ENCODE measurements around the gene PGP. TPM values are rescaled to one million over a fixed set of nuclear protein-coding genes. Genes with fewer than 3 reads are reported as not detected.

The PGP gene
- total and polyA plus RNA-seq, 4 donors, result 3.4 to 9.9 (median 6.3) TPM

DNA sequence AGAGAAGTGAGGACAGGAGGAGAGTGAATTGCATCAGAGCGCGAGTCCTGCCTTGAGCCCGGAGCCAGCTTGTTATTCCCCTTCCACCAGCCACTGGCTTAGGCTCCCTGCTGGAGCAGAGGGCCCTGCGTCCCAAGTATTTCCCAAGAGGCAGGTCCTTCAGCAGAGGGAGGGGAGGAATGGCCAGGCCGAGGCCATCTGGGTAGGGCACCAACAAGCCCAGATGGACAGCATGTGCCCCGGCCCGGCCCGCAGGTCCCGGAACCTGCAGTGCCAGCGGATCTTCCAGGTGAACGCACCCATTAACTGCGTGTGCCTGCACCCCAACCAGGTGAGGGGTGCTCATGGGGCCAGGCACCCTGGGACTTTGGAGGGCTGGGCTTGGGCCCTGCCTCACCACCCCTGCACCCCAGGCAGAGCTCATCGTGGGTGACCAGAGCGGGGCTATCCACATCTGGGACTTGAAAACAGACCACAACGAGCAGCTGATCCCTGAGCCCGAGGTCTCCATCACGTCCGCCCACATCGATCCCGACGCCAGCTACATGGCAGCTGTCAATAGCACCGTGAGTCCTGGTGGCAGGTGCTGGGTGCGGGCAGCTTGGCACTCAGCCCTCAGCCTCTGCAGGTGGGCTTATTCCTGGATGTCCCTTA lies 7.7 kb downstream of the PGP start:
- Histone ChIP-seq H3K27ac (ENCODE audit: low read depth in 1 of 2, low read length in 2 of 2) (no peak overlapping the region), H3K4me3 (ENCODE audit: low read depth in 1 of 3, low read length in 3 of 3) (no peak overlapping the region), H3K27me3 (ENCODE audit: control insufficient read depth in 4 of 4, insufficient read depth in 4 of 4, low read length in 3 of 4) (no peaks in the 10 kb centered on the region), H3K9ac (ENCODE audit: low read depth in 1 of 2, low read length in 2 of 2) (no peak overlapping the region), H3K4me1 (ENCODE audit: control insufficient read depth in 4 of 4, insufficient read depth in 4 of 4, low read length in 3 of 4) (peaks cover 4 to 19% (median 10%) of the 10 kb centered on the region in 4 donors), H3K36me3 (ENCODE audit: control insufficient read depth in 4 of 4, insufficient read depth in 3 of 4, low read depth in 1 of 4, low read length in 3 of 4) (peaks cover 0 to 21% (median 6%) of the 10 kb centered on the region in 4 donors), H3K9me3 (ENCODE audit: control insufficient read depth in 4 of 4, low read length in 3 of 4) (no peaks in the 10 kb centered on the region)
- WGBS, result 95% methylated on average over 23 of the region's 23 CpGs
- TF ChIP-seq FOXA2 (IDR thresholded peaks at IDR 0.05), result no peak
- no peak for DNase-seq (ENCODE audit: low spot score)

DNA sequence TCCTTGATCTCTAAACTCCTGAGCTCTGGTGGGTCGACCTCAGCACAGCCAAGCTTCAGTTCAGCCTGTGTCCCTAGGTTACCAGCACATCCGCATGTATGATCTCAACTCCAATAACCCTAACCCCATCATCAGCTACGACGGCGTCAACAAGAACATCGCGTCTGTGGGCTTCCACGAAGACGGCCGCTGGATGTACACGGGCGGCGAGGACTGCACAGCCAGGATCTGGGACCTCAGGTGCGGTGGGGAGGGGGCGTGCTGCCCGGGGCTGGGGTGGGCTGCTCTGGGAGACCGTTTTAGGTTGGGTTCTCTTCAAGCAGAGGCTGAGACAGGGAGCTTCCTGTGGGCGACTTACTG lies 8.2 kb downstream of the PGP start:
- 84% methylated on average over 18 of the region's 18 CpGs for WGBS
- Histone ChIP-seq H3K36me3 (ENCODE audit: control insufficient read depth in 4 of 4, insufficient read depth in 3 of 4, low read depth in 1 of 4, low read length in 3 of 4) (peaks cover 0 to 21% (median 6%) of the 10 kb centered on the region in 4 donors), H3K9ac (ENCODE audit: low read depth in 1 of 2, low read length in 2 of 2) (peak overlapping the region in 1 of 2 donors; percentile 74), H3K27ac (ENCODE audit: low read depth in 1 of 2, low read length in 2 of 2) (peak overlapping the region; percentile 80 to 98), H3K9me3 (ENCODE audit: control insufficient read depth in 4 of 4, low read length in 3 of 4) (no peaks in the 10 kb centered on the region), H3K27me3 (ENCODE audit: control insufficient read depth in 4 of 4, insufficient read depth in 4 of 4, low read length in 3 of 4) (no peaks in the 10 kb centered on the region), H3K4me3 (ENCODE audit: low read depth in 1 of 3, low read length in 3 of 3) (peak overlapping the region in 2 of 3 donors; percentile 50 to 76), H3K4me1 (ENCODE audit: control insufficient read depth in 4 of 4, insufficient read depth in 4 of 4, low read length in 3 of 4) (peaks cover 4 to 19% (median 10%) of the 10 kb centered on the region in 4 donors)
- DNase-seq (ENCODE audit: low spot score), result no peak
- TF ChIP-seq GABPA (IDR thresholded peaks at IDR 0.05 in 1 of 2, conservative IDR thresholded peaks at IDR 0.05 in 1 of 2) (no peak), YY1 (IDR thresholded peaks at IDR 0.05) (no peak), JUND (IDR thresholded peaks at IDR 0.05) (no peak), EGR1 (IDR thresholded peaks at IDR 0.05; ENCODE audit: low read depth in 2 of 2) (no peak)

GRCh38 chr16:2205967-2206313 lies 8.7 kb downstream of the PGP start:
- Histone ChIP-seq H3K27me3 (ENCODE audit: control insufficient read depth in 4 of 4, insufficient read depth in 4 of 4, low read length in 3 of 4) (no peaks in the 10 kb centered on the region), H3K4me1 (ENCODE audit: control insufficient read depth in 4 of 4, insufficient read depth in 4 of 4, low read length in 3 of 4) (peaks cover 4 to 19% (median 10%) of the 10 kb centered on the region in 4 donors), H3K4me3 (ENCODE audit: low read depth in 1 of 3, low read length in 3 of 3) (peak overlapping the region; percentile 50 to 80 (median 76)), H3K9me3 (ENCODE audit: control insufficient read depth in 4 of 4, low read length in 3 of 4) (no peaks in the 10 kb centered on the region), H3K36me3 (ENCODE audit: control insufficient read depth in 4 of 4, insufficient read depth in 3 of 4, low read depth in 1 of 4, low read length in 3 of 4) (peaks cover 0 to 21% (median 6%) of the 10 kb centered on the region in 4 donors), H3K9ac (ENCODE audit: low read depth in 1 of 2, low read length in 2 of 2) (peak overlapping the region in 1 of 2 donors; percentile 74), H3K27ac (ENCODE audit: low read depth in 1 of 2, low read length in 2 of 2) (peak overlapping the region; percentile 80 to 98)
- WGBS, result 11% methylated on average over 16 of the region's 16 CpGs
- TF ChIP-seq HNF4A (conservative IDR thresholded peaks at IDR 0.05) (no peak), HNF4G (IDR thresholded peaks at IDR 0.05) (no peak), SP1 (IDR thresholded peaks at IDR 0.05) (no peak), TAF1 (conservative IDR thresholded peaks at IDR 0.05) (no peak), FOXA1 (IDR thresholded peaks at IDR 0.05) (no peak), JUND (IDR thresholded peaks at IDR 0.05) (no peak), RAD21 (IDR thresholded peaks at IDR 0.05) (no peak)
- DNase-seq (ENCODE audit: low spot score), result no peak

DNA sequence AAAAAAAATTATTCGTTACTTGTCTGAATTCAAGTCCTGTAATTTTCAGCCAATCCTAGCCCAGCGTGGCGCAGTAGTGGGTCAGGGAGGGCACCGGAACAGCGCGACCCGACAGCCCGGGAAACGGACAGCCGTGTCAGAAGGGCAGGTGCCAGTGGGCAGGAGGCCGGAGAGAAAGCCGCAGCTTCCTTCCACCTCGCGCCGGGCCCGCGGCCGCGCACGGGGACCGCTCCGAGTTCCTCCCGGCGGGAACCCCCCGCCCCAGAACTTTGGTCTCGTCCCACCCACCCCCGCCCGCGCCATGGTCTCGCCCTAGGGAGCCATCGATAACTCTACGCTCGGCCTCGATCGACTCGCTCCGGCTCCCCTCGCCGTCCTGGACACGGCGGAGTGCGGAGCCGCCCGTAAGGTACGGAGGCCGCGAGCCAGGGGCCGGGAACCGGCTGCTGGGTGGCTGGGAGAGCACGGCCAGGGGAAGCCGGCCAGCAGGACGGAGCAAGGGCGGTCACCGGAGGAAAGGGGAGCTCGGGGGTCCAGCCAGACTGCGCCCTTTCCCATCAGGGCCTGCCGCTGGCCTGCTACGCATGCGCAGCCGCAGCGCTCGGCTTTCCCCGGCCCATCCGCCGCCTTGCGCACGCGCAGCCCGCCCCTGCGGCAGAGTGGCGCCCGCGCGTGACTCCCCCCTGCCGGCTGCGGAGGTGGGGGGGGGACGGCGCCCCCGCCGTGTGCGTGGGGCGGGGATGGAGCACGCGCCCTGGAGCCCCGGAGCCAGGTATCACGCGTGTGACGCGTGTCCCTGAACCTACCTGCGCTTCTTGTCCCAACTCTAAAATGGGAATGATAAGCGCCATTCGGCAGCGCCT lies 9.3 kb downstream of the PGP start, which contains the start of gene MLST8:
TSS of gene MLST8 (plus strand) at position 351 of the 863 bp plus-strand sequence. CDS start 632 bp downstream, outside the sequence.
- DNase-seq (ENCODE audit: low spot score), result peak; percentile 93
- H3K36me3 ChIP-seq (ENCODE audit: control insufficient read depth in 4 of 4, insufficient read depth in 3 of 4, low read depth in 1 of 4, low read length in 3 of 4), result peaks cover 0 to 21% (median 6%) of the 10 kb centered on the region in 4 donors
- peak within 1 kb of the TSS; percentile 12 to 74 for H3K9ac ChIP-seq (ENCODE audit: low read depth in 1 of 2, low read length in 2 of 2)
- H3K4me3 ChIP-seq (ENCODE audit: low read depth in 1 of 3, low read length in 3 of 3), result peak within 1 kb of the TSS; percentile 50 to 85 (median 76)
- H3K27ac ChIP-seq (ENCODE audit: low read depth in 1 of 2, low read length in 2 of 2), result peak within 1 kb of the TSS; percentile 80 to 98
- H3K27me3 ChIP-seq (ENCODE audit: control insufficient read depth in 4 of 4, insufficient read depth in 4 of 4, low read length in 3 of 4), result no peaks in the 10 kb centered on the region
- H3K4me1 ChIP-seq (ENCODE audit: control insufficient read depth in 4 of 4, insufficient read depth in 4 of 4, low read length in 3 of 4), result peaks cover 4 to 19% (median 10%) of the 10 kb centered on the region in 4 donors
- no peaks in the 10 kb centered on the region for H3K9me3 ChIP-seq (ENCODE audit: control insufficient read depth in 4 of 4, low read length in 3 of 4)
- under 1% methylated on average over 93 of the region's 93 CpGs for WGBS
- TF ChIP-seq FOXA2 (IDR thresholded peaks at IDR 0.05) (no peak), YY1 (IDR thresholded peaks at IDR 0.05) (peak; percentile 84), MAX (IDR thresholded peaks at IDR 0.05) (no peak), GABPA (IDR thresholded peaks at IDR 0.05 in 1 of 2, conservative IDR thresholded peaks at IDR 0.05 in 1 of 2) (peak in 1 of 2 donors; percentile 59), NR2F2 (IDR thresholded peaks at IDR 0.05) (peak; percentile 52), SP1 (IDR thresholded peaks at IDR 0.05) (peak; percentile 45)
